Thyroid gland (tissue), 4 donors: ENCODE measurements around the gene PNPLA2. TPM values are rescaled to one million over a fixed set of nuclear protein-coding genes. Genes with fewer than 3 reads are reported as not detected.

Experiments
- DNase-seq, 2 donors: peaks; one replicate each; pipeline ENCODE4 v3.0.0-alpha.2; 2019
- H3K27ac ChIP-seq, 3 donors: fragments of 200-600 bp; sonication (generic); 1 replicate in 2 of 3; 2 replicates in 1 of 3; pipeline ENCODE4 v1.5.1; 2016 to 2019; ENCODE audit warnings: mild to moderate bottlenecking in 1 of 3, moderate library complexity in 1 of 3
- H3K27me3 ChIP-seq: fragments of 200-600 bp; sonication (generic); one replicate; pipeline ENCODE4 v1.5.1; 2019
- H3K36me3 ChIP-seq, 2 donors: fragments of 200-600 bp; sonication (generic); one replicate each; pipeline ENCODE4 v1.5.1; 2016 to 2019
- H3K4me1 ChIP-seq, 2 donors: fragments of 200-600 bp; sonication (generic); one replicate each; pipeline ENCODE4 v1.5.1; 2017 to 2019
- H3K4me3 ChIP-seq, 3 donors: fragments of 200-600 bp; sonication (generic); replicated peaks in 1 of 3; 1 replicate in 2 of 3; 2 replicates in 1 of 3; pipeline ENCODE4 v1.5.1; 2016; ENCODE audit warnings: mild to moderate bottlenecking in 1 of 3
- H3K9me3 ChIP-seq: fragments of 200-600 bp; sonication (generic); one replicate; pipeline ENCODE4 v1.5.1; 2017
- CTCF ChIP-seq, 6 experiments: fragments of 200-600 bp in 3 of 6; fragments of 450-650 bp in 3 of 6; sonication (generic) in 3 of 6; IDR thresholded peaks; one replicate each; pipeline ENCODE4 v1.5.1; 2016 to 2019; ENCODE audit warnings: antibody characterized with exemption in 6 of 6, mild to moderate bottlenecking in 2 of 6, inconsistent platforms in 1 of 6, moderate library complexity in 1 of 6
- POLR2A ChIP-seq, 2 donors: fragments of 450-650 bp; IDR thresholded peaks; one replicate each; pipeline ENCODE4 v1.6.1; 2017; ENCODE audit warnings: antibody characterized with exemption in 2 of 2, mild to moderate bottlenecking in 2 of 2, moderate library complexity in 1 of 2
- WGBS, 2 donors: methylation state at CpG; one replicate each; pipeline ENCODE4 v1.1.5; 2017; 5-methylcytosine and 5-hydroxymethylcytosine counted together
- intact Hi-C: fragments of 100-400 bp; cut with DNase I; formaldehyde crosslinking; loops from one replicate; pipeline ENCODE4 v1.15.1; 2023
- total RNA-seq, 4 donors: library from RNA; depleted of rRNA; stranded (reverse); fragments of >200 nt; gene quantifications; one replicate each; pipeline ENCODE4 v1.2.3, GENCODE V29; 2016

Gene PNPLA2
- total RNA-seq, 4 donors from 2014 or later = 35.8 to 95.0 (median 57.6) TPM

GRCh38 chr11:799641-800316 lies 18.9 kb upstream of the PNPLA2 start:
- intact Hi-C loops = no loop called here
- Histone ChIP-seq H3K4me3 (no peak overlapping the region), H3K27me3 (no peaks in the 10 kb centered on the region), H3K27ac (no peak overlapping the region), H3K4me1 (peaks cover 37 to 38% of the 10 kb centered on the region in 2 donors), H3K36me3 (no peaks in the 10 kb centered on the region), H3K9me3 (no peaks in the 10 kb centered on the region)
- TF ChIP-seq CTCF (IDR thresholded peaks at IDR 0.05) (no peak), POLR2A (IDR thresholded peaks at IDR 0.05) (no peak)
- WGBS, 2 donors = 94 to 95% methylated on average over 3 to 27 of the region's 32 CpGs
- no peak for DNase-seq

- Histone ChIP-seq H3K4me1 (peaks cover 32 to 35% of the 10 kb centered on the region in 2 donors), H3K36me3 (no peaks in the 10 kb centered on the region), H3K27me3 (no peaks in the 10 kb centered on the region), H3K4me3 (no peak overlapping the region), H3K27ac (no peak overlapping the region), H3K9me3 (no peaks in the 10 kb centered on the region)
- intact Hi-C loops = no loop called here
- 86 to 98% methylated on average over 11 to 13 of the region's 30 CpGs for WGBS, 2 donors
- TF ChIP-seq POLR2A (IDR thresholded peaks at IDR 0.05) (no peak), CTCF (IDR thresholded peaks at IDR 0.05) (no peak)
- DNase-seq = no peak
These were observed 18.2 kb upstream of the PNPLA2 start for GRCh38 chr11:800473-800872.

- Histone ChIP-seq H3K9me3 (no peaks in the 10 kb centered on the region), H3K4me1 (peaks cover 29 to 31% of the 10 kb centered on the region in 2 donors), H3K4me3 (no peak overlapping the region), H3K36me3 (no peaks in the 10 kb centered on the region), H3K27ac (no peak overlapping the region), H3K27me3 (no peaks in the 10 kb centered on the region)
- intact Hi-C loops = no loop called here
- no peak for DNase-seq
- 91 to 92% methylated on average over 11 to 14 of the region's 20 CpGs for WGBS, 2 donors
- TF ChIP-seq POLR2A (IDR thresholded peaks at IDR 0.05) = no peak
- no peak for TF ChIP-seq CTCF (IDR thresholded peaks at IDR 0.05)
These were observed 17.5 kb upstream of the PNPLA2 start for GRCh38 chr11:801097-801780.

GRCh38 chr11:802018-802617 lies 16.6 kb upstream of the PNPLA2 start:
- Histone ChIP-seq H3K27me3 (no peaks in the 10 kb centered on the region), H3K27ac (no peak overlapping the region), H3K4me1 (peaks cover 20 to 22% of the 10 kb centered on the region in 2 donors), H3K4me3 (no peak overlapping the region), H3K9me3 (no peaks in the 10 kb centered on the region), H3K36me3 (no peaks in the 10 kb centered on the region)
- WGBS, 2 donors = 98% methylated on average over 9 to 15 of the region's 21 CpGs
- intact Hi-C loops = no loop called here
- DNase-seq = no peak
- TF ChIP-seq POLR2A (IDR thresholded peaks at IDR 0.05) (no peak), CTCF (IDR thresholded peaks at IDR 0.05) (no peak)
